Raji (cell line): ENCODE results near the gene MEG3.

ENCODE experiments used
- POLR2A ChIP-seq: IDR thresholded peaks from 2 replicates; pipeline ENCODE4 v1.6.1; 2011; ENCODE audit warnings: low read depth, low read length, control low read depth; ENCODE audit not compliant: insufficient read depth

The MEG3 gene

DNA sequence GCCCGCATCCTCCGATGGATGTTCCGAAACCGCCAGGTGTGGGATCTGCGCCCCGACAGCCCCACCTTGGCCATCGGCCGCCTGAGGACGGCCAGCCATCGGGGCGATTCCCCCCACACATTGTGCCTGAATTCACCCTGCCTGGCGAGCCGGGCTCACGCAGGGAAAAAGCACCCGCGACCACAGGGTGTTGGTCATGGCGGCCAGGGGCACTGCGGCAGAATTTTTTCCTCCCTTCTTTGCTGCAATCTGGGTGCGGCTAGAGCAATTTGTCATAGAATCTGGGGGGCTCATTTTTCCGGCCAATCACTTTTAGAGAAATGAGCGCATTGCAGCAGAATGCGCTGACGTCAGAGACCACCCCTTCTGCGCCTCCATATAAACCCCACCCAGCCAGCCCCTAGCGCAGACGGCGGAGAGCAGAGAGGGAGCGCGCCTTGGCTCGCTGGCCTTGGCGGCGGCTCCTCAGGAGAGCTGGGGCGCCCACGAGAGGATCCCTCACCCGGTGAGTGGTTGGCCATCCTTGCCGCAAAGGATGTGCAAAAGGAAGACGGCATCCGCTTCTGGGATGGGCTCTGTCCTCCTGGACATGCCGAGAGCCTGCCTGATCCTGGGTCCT, at the start of gene MEG3:
TSS of gene MEG3 (plus strand) at position 406 of the 619 bp plus-strand sequence.
- TF ChIP-seq POLR2A: no peak

DNA sequence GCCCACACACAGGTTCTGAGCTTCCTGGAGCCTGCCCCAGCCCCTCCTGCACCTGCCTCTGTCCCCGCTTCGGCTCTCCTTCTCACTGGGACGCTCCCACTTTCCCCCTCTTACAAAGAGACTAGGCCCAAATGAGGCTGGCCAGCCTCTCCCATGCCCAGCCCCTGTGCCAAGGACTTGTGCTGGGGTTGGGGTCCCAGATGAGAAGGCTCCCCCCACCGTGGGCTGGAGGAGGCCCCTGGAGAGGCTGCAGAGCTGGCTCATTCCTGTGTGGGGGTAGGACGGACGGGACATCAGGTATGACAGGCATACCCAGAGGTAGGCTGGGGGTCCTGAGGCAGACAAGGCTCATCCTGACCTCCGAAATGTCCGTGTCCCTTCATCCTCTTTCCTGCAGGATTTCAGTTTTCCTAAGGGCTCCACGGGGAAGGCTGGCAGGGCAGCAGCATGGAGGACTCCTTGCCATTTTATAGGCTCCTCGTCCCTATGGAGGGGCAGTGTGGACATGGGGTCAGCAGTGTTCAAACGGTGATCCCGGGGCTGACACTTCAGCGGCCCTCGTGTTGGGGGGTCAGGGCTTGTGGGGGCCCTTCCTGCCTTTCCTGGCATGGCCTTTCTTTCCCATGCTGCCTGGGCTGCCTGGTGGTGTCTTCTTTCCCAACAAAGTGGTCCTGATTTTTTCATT, 49.1 kb upstream of the MEG3 start:
- no peak for TF ChIP-seq POLR2A

DNA sequence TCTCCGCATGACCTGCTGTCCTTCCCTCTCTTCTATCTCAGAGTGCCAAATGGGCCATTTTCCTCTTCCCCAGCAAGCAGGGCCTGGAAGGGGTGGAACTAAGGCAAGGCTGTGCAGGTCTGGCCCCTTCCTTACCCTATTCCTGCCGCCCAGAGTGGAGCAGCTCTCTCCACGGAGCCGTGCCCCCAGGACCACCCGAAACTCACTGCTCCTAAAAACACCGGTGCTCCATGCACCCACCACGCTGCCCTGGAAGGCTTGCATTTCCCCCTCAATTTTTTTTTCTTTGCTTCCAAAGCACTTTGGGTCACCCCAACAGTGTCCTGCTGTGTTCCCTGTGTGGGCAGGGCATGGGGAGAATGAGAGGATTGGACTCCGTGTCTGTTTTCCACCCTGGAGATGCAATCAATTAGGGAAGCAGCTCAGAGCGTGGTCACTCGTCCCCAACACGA, 48.5 kb upstream of the MEG3 start:
- no peak for TF ChIP-seq POLR2A

DNA sequence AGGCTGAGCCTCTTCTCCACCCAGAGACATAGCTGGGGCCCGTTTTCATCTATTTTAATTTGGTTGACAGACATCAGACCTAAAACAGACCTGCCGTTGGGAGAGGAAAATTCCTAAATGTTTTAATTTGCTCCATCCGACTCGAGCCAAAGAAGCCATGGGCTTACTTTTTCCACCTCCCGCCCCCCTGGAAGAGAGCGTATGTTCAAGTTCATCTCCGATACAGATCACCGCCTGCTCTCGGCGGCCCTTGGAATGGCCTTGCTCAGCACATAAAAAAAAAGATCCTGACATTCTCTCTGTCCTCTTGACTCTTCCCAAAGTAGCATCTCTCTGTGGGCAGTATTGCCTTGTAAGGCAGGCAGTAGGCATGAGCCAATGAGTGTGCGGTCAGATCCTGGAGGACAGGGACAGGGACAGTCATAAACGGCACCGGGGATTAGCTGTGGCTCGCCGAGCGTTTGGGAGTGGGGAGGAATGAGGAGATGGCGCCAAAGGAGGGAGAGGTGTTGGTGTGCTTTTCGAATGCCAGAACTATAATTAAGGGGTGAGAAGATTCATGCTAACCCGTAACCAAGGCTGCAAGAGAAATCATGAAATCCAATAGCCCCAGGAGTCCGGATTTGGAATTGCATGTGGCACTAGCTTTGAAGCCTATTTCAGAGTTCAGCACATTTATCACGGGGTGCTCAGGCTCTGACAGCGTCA, 47.9 kb upstream of the MEG3 start:
- no peak for TF ChIP-seq POLR2A

DNA sequence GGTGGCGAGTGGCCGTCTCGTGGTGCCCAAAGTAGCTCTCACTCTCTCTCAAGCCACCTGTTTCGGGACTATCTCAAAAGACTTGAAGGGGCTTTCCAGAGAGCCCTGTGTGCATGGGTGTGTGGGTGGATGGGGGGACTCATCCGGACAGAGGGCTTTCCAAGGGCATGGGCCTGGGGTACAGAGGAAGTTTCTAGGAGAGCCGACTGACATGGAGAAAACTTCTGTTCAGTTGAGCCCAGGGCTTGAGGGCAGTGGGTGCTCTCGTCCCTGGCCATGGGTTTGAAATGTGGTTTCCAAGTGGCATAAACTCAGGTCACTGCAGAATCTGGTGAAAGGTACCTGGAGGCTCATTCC, 47.4 kb upstream of the MEG3 start:
- TF ChIP-seq POLR2A: no peak

DNA sequence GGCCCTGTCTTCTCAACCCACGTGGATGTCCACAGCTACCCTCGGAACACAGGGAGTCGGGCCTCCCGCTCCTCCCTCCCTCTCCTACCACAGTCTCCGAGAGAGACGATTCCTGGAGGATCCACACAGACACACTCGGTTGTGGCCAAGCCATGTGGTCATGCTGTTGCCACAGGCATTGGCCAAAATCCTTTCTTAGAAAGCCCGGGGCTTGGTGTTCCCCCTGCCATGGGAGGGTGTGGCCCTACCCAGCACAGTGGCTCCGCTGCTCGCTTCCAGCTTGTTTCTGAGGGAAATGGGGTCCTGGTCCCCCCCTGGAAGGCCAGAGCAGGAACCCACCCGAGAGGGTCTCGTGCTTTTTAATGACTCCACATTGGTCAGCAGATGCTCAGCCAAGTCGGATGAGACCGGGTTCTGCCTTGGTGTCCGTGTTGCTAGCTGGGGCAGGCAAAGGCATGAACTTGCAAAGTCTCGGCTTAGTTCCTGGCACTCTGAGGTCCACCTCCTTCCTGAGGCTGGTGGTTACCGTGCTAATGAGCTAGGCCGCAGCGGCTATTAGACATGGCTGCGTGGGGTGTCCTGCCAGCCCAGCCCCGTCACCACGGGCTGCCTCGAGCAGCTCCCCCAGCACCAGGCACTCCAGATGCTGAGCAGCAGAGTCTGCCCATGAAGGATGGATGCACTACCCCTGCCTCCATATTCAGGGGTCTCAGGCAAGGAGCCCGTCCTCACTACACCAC, 46.8 kb upstream of the MEG3 start:
- TF ChIP-seq POLR2A: no peak

DNA sequence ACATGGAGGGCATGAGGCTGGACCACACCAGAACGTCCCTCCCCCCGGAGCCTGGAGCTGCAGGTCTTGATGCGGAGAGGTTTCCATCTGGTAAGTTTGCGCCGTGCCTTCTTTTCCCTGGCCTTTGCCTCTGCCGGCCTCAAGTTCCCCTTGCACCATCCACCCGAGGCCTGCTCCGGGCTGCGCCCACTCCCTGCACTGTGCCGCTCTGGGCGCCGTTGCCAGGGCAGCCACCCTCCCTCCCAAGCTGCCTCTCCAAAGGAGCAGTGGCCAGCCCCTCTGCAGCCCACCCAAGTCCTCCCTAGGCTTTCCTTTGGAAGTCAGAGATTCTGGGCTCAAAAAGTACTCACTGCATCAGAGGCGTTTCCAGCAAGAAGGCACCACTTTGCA, 46.2 kb upstream of the MEG3 start:
- no peak for TF ChIP-seq POLR2A

DNA sequence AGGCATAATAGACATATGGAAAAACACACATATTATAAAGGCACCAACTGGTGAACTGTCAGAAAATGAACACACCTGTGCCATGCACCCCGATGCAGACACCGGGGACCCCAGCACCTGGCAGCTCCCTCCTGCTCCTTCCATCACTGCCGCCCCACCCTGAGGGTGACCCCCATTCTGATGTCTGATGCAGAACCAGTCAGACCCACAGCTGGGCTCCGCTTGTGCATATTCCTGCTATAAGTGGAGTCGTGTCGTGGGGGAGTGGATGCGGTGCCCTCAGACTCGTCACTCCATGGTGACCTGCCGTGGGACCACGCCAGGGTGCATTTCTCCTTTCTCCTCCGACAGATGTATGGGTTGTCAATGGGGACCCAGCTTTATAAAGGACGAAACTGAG, 45.7 kb upstream of the MEG3 start:
- TF ChIP-seq POLR2A: no peak

DNA sequence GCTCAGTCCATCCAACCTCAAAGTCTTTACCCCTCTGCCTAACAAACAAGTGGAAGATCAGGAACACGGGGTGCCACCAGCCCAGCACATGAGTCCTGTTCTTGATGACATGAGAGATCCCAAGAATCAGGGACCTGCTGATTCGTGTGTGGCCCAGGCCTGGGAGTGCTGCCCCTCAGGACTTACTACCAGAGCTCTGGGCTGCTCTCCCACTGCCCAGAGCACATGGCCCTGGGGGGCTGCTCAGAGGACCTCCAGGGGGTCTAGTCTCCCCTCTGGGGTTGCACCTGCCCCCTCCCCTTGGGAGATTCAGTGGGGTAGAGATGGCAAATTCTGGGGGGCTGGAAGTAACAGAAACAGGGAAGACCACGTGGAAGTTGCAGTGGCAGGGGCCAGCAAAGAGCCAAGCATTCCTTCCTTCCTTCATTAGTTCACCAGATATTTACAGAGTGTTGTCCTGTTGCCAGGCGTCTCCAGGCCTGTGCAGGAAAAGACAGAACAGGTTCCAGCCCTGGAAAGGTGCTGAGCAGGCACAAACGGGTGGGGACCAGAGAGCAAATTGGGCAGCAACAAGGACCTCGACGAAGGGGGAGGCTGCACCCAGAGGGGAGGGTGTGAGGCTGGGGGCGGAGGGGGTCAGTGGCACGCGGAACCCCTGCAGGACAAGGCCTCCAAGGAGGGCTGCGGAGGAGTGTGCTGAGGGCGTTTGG, 45.1 kb upstream of the MEG3 start:
- no peak for TF ChIP-seq POLR2A

DNA sequence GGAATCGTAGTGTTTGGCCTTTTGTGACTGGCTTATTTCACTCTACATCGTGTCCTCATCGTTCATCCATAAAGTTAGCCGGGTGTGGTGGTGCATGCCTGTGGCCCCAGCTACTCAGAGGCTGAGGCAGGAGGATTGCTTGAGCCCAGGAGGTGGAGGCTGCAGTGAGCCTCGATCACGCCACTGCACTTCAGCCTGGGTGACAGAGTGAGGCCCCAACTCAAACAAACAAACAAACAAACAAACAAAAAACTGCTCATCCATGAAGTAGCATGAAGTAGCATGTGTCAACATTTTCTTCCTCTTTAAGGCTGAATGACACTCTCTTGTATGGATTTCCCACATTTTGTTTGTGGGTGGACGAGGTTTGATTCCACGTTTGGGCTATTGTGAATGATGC, 44.0 kb upstream of the MEG3 start:
- TF ChIP-seq POLR2A: no peak

DNA sequence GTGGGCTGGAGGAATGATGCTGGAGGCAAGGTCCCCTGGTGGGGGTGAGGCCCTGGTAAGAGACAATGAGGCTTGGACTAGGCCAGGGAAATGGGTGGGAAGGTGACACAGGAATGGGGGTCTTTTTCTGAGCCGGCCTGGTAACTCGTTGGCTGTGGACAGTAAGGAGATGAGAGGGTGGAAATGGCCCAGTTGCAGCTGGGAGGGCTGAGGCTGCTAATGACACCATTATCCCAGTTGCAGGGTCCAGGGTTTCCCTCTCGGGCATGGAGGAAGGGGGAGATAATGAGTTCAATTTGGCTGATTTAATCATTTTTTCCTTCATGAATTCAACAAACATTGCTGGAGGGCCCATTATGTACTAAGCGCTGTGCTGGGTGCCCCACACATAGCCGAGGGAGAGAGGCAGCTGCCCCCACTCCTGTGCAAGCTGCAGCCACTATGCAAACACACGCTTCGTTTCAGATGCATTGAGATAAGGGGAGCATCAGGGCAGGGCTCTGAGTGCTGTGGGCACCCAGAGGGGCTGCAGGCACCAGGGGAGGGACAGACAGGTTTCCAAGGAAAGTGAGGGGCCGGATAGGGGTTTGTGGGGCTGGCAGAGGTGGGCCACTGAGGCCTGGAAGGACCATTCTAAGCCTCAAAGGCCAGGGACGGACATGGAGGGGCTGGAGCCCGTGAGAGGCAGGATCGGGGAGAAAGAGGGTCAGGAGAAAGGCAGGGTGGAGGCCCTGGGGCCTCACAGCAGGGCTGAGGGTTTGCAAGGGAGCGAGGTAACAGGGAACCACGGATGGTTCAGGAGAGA, 43.2 kb upstream of the MEG3 start:
- TF ChIP-seq POLR2A: no peak

DNA sequence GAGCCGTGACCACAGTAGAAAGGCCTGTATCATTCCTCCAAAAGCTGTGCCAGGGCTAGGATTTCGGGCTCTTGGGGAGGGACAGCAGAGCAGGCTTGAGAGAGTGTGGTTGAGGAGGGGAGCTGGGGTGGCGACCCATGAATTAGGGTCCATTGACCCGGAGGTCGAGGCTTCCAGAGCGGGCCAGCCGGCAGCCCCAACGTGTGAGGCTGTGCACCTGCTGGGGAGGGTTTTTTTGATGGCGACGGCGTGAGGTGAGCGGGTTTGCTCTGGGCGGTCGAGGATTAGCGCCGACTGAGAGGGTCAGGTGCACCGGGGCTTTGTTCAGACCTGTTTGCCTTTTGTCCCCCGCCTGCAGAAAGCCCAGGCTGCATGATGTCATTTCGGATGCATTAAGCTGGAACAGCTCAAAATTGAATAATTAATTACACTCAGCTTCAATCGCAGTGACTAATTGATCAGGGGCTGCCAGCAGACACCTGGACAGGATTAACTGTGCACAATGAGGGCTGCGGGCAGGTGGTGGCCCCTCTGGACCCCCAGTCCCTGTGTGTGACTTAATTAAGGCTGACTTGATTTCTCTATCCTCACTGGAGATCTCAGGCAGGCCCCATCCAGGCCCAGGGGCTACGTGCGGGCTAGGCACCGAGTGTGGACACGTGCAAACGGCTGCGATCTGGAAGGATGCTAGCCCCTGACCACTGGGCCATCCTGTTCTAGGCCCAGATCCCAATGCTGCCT, 42.1 kb upstream of the MEG3 start:
- no peak for TF ChIP-seq POLR2A

DNA sequence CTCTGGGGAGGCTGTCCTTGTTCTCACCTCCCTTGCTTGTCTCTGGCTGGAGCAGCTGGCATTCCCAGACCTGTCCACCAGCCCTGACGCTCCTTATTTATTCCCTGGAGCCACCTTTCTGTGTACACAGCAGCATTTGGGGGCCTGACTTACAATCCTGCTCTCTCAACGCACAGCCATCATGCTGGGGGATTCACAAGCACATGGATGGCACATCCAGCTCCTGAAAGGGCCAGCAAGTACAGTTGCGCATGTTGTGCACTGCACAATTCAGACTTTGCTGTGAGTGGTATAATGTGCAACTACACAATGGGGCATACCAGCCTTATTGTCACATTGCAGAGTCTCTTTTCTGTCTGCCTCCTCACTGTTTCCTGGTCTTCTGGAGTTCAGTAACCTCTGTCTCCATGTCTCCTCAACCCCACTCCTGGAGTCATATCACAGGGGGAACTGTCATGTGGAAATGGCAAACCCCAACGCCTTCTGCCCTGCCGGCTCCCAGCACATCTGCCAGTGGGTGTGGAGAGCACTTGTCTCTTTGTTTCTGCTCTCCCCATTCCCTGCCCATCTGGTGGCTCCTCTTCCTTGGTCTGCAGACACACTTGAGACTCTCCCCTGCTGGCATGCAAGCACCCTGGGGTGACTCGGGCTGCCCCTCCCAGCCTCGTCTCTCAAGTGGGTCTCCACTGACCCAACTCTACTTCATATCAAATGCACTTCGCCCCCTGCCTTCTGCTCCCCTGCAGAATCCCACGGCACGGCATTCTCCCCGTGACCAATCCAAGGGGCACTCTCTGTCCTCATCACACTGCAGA, 41.2 kb upstream of the MEG3 start:
- TF ChIP-seq POLR2A: no peak

DNA sequence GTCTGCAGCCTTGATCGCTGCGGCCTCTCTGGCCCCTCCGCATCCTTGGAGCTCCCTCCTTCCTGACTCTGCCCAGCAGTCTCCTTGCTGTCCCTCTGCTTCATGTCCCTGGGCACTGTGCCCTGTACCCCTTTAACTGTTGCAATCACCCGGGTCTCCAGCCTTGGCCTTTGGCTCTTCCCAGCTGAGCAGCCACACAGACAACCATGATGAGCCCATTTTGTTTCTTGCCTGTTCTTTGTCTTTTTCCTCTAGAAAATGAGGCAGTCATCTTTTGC, 40.6 kb upstream of the MEG3 start:
- no peak for TF ChIP-seq POLR2A

DNA sequence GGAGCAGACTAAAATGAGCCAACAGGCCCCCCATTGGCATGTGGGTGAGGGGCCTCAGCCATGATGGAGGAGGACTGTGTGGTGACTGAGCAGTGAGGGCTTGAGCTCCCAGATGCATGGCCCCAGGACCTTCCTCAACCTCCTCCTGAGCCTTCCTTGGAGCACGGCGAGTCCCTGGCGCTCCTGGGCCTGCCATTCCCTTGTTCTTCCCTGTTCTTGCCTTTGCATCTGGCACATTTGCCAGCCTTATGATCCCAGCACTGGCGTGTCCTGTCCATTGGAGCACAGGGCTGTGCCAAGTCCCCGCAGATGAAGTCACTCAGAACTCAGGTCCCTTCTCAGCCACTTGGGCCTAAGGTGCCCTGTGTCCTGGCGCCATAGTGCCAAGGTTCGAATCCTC, 40.3 kb upstream of the MEG3 start:
- no peak for TF ChIP-seq POLR2A
